ENCODE data around the gene KCNQ4.

The KCNQ4 gene

GRCh38 chr1:40783001-40783905 is at the start of gene KCNQ4:
Gene KCNQ4 (plus strand): TSS chr1:40783787. CDS start chr1:40784094, 307 bp downstream.
- DNase-seq (ENCODE audit: low read depth in 2 of 2), result no peak
- TF ChIP-seq CTCF (IDR thresholded peaks at IDR 0.05; ENCODE audit: low read depth, low read length), result no peak
- H3K4me3 ChIP-seq (replicated peaks in 1 of 2; ENCODE audit: low read depth in 2 of 2, low read length in 2 of 2), result peak within 1 kb of the TSS; percentile 21 to 33

GRCh38 chr1:40734882-40735628 is 48.5 kb upstream of the KCNQ4 start:
- no peak for TF ChIP-seq CTCF (IDR thresholded peaks at IDR 0.05; ENCODE audit: low read depth, low read length)
- H3K4me3 ChIP-seq (replicated peaks in 1 of 2; ENCODE audit: low read depth in 2 of 2, low read length in 2 of 2), result no peak overlapping the region
- DNase-seq (ENCODE audit: low read depth in 2 of 2), result no peak

GRCh38 chr1:40736085-40736531 is 47.5 kb upstream of the KCNQ4 start:
- peak; percentile 61 to 87 for DNase-seq (ENCODE audit: low read depth in 2 of 2)
- no peak overlapping the region for H3K4me3 ChIP-seq (replicated peaks in 1 of 2; ENCODE audit: low read depth in 2 of 2, low read length in 2 of 2)
- no peak for TF ChIP-seq CTCF (IDR thresholded peaks at IDR 0.05; ENCODE audit: low read depth, low read length)

- H3K4me3 ChIP-seq (replicated peaks in 1 of 2; ENCODE audit: low read depth in 2 of 2, low read length in 2 of 2), result no peak overlapping the region
- no peak for TF ChIP-seq CTCF (IDR thresholded peaks at IDR 0.05; ENCODE audit: low read depth, low read length)
- DNase-seq (ENCODE audit: low read depth in 2 of 2), result no peak
These were observed 44.8 kb upstream of the KCNQ4 start for GRCh38 chr1:40738831-40739230.

GRCh38 chr1:40739455-40740008 is 44.1 kb upstream of the KCNQ4 start:
- TF ChIP-seq CTCF (IDR thresholded peaks at IDR 0.05; ENCODE audit: low read depth, low read length), result no peak

GRCh38 chr1:40740039-40740996 is 43.3 kb upstream of the KCNQ4 start:
- no peak for TF ChIP-seq CTCF (IDR thresholded peaks at IDR 0.05; ENCODE audit: low read depth, low read length)
- no peak for DNase-seq (ENCODE audit: low read depth in 2 of 2)
- H3K4me3 ChIP-seq (replicated peaks in 1 of 2; ENCODE audit: low read depth in 2 of 2, low read length in 2 of 2), result no peak overlapping the region

More at GRCh38 chr1:40739455-40740008, 44.1 kb upstream of the KCNQ4 start:
- H3K4me3 ChIP-seq (replicated peaks in 1 of 2; ENCODE audit: low read depth in 2 of 2, low read length in 2 of 2), result no peak overlapping the region
- DNase-seq (ENCODE audit: low read depth in 2 of 2), result peak in 1 of 2 donors; percentile 18

Data from cardiac fibroblast (primary cell).